Measurements from ENCODE around the gene ECHDC3.
"Not testable (repeated sequence)": the region's sequence is repeated elsewhere in the genome, so short reads cannot be mapped to it uniquely, and the experiment has no call there.

ECHDC3 gene

GRCh38 chr10:11729790-11730315 is 12.3 kb upstream of the ECHDC3 start:
- Histone ChIP-seq H3F3A (ENCODE audit: low read depth) (no peaks in the 10 kb centered on the region), H3K9me3 (ENCODE audit: insufficient read depth, low read depth, low read length) (peaks cover 6% of the 10 kb centered on the region; the same call in 1 of the 2 replicates), H3K36me3 (ENCODE audit: insufficient read depth, low read length) (no peaks in the 10 kb centered on the region), H3K4me2 (ENCODE audit: low read depth, low read length, poor library complexity, severe bottlenecking) (no peak overlapping the region), H3K4me1 (ENCODE audit: insufficient read depth, low read length, poor library complexity, severe bottlenecking) (no peaks in the 10 kb centered on the region), H3K79me2 (ENCODE audit: insufficient read depth, low read length) (no peaks in the 10 kb centered on the region), H3K27me3 (ENCODE audit: insufficient read depth, low read length, poor library complexity, severe bottlenecking) (no peaks in the 10 kb centered on the region), H3K9ac (ENCODE audit: low read depth, low read length, poor library complexity, severe bottlenecking) (no peak overlapping the region), H4K20me1 (ENCODE audit: insufficient read depth, low read length, poor library complexity, severe bottlenecking) (no peaks in the 10 kb centered on the region), H2AFZ (ENCODE audit: low read length) (no peak overlapping the region), H3K9me2 (replicated peaks; ENCODE audit: low read depth, low read length) (no peaks in the 10 kb centered on the region), H3K4me3 (ENCODE audit: low read length, poor library complexity, severe bottlenecking) (no peak overlapping the region)
- no peak for TF ChIP-seq EZH2phosphoT487 (IDR thresholded peaks at IDR 0.05; ENCODE audit: borderline replicate concordance)
- TF ChIP-seq CTCF (conservative IDR thresholded peaks at IDR 0.05; ENCODE audit: low read length), result no peak

GRCh38 chr10:11730779-11731178 is 11.4 kb upstream of the ECHDC3 start:
- Histone ChIP-seq H3K9ac (ENCODE audit: low read depth, low read length, poor library complexity, severe bottlenecking) (no peak overlapping the region), H3K4me1 (ENCODE audit: insufficient read depth, low read length, poor library complexity, severe bottlenecking) (no peaks in the 10 kb centered on the region), H2AFZ (ENCODE audit: low read length) (no peak overlapping the region), H3K9me3 (ENCODE audit: insufficient read depth, low read depth, low read length) (peaks cover 6% of the 10 kb centered on the region; the same call in 1 of the 2 replicates), H3F3A (ENCODE audit: low read depth) (no peaks in the 10 kb centered on the region), H3K36me3 (ENCODE audit: insufficient read depth, low read length) (no peaks in the 10 kb centered on the region), H3K79me2 (ENCODE audit: insufficient read depth, low read length) (no peaks in the 10 kb centered on the region), H4K20me1 (ENCODE audit: insufficient read depth, low read length, poor library complexity, severe bottlenecking) (no peaks in the 10 kb centered on the region), H3K9me2 (replicated peaks; ENCODE audit: low read depth, low read length) (no peaks in the 10 kb centered on the region), H3K4me3 (ENCODE audit: low read length, poor library complexity, severe bottlenecking) (no peak overlapping the region), H3K27me3 (ENCODE audit: insufficient read depth, low read length, poor library complexity, severe bottlenecking) (no peaks in the 10 kb centered on the region), H3K4me2 (ENCODE audit: low read depth, low read length, poor library complexity, severe bottlenecking) (no peak overlapping the region)
- TF ChIP-seq CTCF (conservative IDR thresholded peaks at IDR 0.05; ENCODE audit: low read length) (no peak), EZH2phosphoT487 (IDR thresholded peaks at IDR 0.05; ENCODE audit: borderline replicate concordance) (no peak)

GRCh38 chr10:11736767-11737166 is 5.4 kb upstream of the ECHDC3 start:
- not testable (repeated sequence) for H3K9me3 ChIP-seq (ENCODE audit: insufficient read depth, low read depth, low read length); H3K4me3 ChIP-seq (ENCODE audit: low read length, poor library complexity, severe bottlenecking); H3K36me3 ChIP-seq (ENCODE audit: insufficient read depth, low read length); H4K20me1 ChIP-seq (ENCODE audit: insufficient read depth, low read length, poor library complexity, severe bottlenecking); H3K79me2 ChIP-seq (ENCODE audit: insufficient read depth, low read length); H2AFZ ChIP-seq (ENCODE audit: low read length); H3K4me1 ChIP-seq (ENCODE audit: insufficient read depth, low read length, poor library complexity, severe bottlenecking); H3F3A ChIP-seq (ENCODE audit: low read depth); H3K27me3 ChIP-seq (ENCODE audit: insufficient read depth, low read length, poor library complexity, severe bottlenecking); H3K9me2 ChIP-seq (replicated peaks; ENCODE audit: low read depth, low read length); H3K4me2 ChIP-seq (ENCODE audit: low read depth, low read length, poor library complexity, severe bottlenecking); H3K9ac ChIP-seq (ENCODE audit: low read depth, low read length, poor library complexity, severe bottlenecking)

- H3K9ac ChIP-seq (ENCODE audit: low read depth, low read length, poor library complexity, severe bottlenecking); H3F3A ChIP-seq (ENCODE audit: low read depth); H3K4me3 ChIP-seq (ENCODE audit: low read length, poor library complexity, severe bottlenecking); H3K36me3 ChIP-seq (ENCODE audit: insufficient read depth, low read length); H3K27me3 ChIP-seq (ENCODE audit: insufficient read depth, low read length, poor library complexity, severe bottlenecking); H3K4me2 ChIP-seq (ENCODE audit: low read depth, low read length, poor library complexity, severe bottlenecking); H3K9me2 ChIP-seq (replicated peaks; ENCODE audit: low read depth, low read length); H3K9me3 ChIP-seq (ENCODE audit: insufficient read depth, low read depth, low read length); H3K4me1 ChIP-seq (ENCODE audit: insufficient read depth, low read length, poor library complexity, severe bottlenecking); H3K79me2 ChIP-seq (ENCODE audit: insufficient read depth, low read length); H4K20me1 ChIP-seq (ENCODE audit: insufficient read depth, low read length, poor library complexity, severe bottlenecking); H2AFZ ChIP-seq (ENCODE audit: low read length): not testable (repeated sequence)
Observed at GRCh38 chr10:11737258-11738032, 4.7 kb upstream of the ECHDC3 start.

All from Loucy (cell line).